ENCODE results near the gene HTRA3. TPM values are rescaled to one million over a fixed set of nuclear protein-coding genes. Genes with fewer than 3 reads are reported as not detected.

HTRA3 gene
- total RNA-seq, 1 experiment from 2014 or later: 2.3 TPM

DNA sequence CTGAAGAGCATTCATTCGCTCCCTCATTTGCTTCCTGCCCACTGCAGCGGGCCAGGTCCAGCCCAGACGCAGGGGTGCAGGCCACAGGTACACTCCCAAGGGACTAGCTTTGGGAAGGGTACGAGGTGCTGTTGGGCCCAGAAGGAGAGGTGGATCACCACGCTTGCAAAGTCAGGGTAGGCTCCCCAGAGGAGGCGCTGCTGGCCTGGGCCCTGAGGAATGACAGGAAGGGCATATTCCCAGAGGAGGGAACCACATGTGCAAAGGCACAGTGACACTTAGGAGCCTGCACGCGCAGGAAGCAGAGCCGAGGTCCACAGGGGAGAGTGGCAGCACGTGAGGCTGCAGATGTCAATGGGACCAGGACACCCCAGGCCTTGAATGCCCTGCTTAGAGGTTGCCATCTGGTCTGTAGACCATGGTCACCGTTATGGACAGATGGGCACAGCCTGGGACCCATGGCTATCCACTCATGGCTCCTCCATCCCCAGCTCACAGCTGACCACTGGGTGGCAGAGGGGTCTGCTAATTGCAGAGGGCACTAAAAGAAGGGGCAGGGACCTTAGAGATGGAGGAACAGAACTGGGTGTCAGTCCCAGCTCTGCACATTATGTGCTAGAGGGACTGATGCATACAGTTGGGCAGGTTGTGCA is 7.9 kb downstream of the HTRA3 start (continued):
- TF ChIP-seq TCF7 (CRISPR knock-in tag; IDR thresholded peaks at IDR 0.05; ENCODE audit: low read depth) (no peak), ZNF317 (CRISPR knock-in tag; IDR thresholded peaks at IDR 0.05; ENCODE audit: borderline replicate concordance, low read depth) (no peak), NR1H2 (CRISPR knock-in tag; IDR thresholded peaks at IDR 0.05) (no peak), MXD4 (CRISPR knock-in tag; IDR thresholded peaks at IDR 0.05; ENCODE audit: borderline replicate concordance) (no peak), ELF4 (CRISPR knock-in tag; IDR thresholded peaks at IDR 0.05; ENCODE audit: low read depth) (no peak), ETV6 (CRISPR knock-in tag; IDR thresholded peaks at IDR 0.05) (no peak), ZNF219 (CRISPR knock-in tag; IDR thresholded peaks at IDR 0.05; ENCODE audit: borderline replicate concordance) (no peak)
- TF ChIP-seq, protein P1, sequence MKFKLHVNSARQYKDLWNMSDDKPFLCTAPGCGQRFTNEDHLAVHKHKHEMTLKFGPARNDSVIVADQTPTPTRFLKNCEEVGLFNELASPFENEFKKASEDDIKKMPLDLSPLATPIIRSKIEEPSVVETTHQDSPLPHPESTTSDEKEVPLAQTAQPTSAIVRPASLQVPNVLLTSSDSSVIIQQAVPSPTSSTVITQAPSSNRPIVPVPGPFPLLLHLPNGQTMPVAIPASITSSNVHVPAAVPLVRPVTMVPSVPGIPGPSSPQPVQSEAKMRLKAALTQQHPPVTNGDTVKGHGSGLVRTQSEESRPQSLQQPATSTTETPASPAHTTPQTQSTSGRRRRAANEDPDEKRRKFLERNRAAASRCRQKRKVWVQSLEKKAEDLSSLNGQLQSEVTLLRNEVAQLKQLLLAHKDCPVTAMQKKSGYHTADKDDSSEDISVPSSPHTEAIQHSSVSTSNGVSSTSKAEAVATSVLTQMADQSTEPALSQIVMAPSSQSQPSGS (CRISPR knock-in tag; IDR thresholded peaks at IDR 0.05; ENCODE audit: borderline replicate concordance, low read depth): no peak
- TF ChIP-seq, protein P2, sequence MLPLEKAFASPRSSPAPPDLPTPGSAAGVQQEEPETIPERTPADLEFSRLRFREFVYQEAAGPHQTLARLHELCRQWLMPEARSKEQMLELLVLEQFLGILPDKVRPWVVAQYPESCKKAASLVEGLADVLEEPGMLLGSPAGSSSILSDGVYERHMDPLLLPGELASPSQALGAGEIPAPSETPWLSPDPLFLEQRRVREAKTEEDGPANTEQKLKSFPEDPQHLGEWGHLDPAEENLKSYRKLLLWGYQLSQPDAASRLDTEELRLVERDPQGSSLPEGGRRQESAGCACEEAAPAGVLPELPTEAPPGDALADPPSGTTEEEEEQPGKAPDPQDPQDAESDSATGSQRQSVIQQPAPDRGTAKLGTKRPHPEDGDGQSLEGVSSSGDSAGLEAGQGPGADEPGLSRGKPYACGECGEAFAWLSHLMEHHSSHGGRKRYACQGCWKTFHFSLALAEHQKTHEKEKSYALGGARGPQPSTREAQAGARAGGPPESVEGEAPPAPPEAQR (CRISPR knock-in tag; IDR thresholded peaks at IDR 0.05): no peak
- TF ChIP-seq, protein P3, sequence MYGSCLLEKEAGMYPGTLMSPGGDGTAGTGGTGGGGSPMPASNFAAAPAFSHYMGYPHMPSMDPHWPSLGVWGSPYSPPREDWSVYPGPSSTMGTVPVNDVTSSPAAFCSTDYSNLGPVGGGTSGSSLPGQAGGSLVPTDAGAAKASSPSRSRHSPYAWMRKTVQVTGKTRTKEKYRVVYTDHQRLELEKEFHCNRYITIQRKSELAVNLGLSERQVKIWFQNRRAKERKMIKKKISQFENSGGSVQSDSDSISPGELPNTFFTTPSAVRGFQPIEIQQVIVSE (CRISPR knock-in tag; IDR thresholded peaks at IDR 0.05; ENCODE audit: borderline replicate concordance): no peak
- TF ChIP-seq, protein P4, sequence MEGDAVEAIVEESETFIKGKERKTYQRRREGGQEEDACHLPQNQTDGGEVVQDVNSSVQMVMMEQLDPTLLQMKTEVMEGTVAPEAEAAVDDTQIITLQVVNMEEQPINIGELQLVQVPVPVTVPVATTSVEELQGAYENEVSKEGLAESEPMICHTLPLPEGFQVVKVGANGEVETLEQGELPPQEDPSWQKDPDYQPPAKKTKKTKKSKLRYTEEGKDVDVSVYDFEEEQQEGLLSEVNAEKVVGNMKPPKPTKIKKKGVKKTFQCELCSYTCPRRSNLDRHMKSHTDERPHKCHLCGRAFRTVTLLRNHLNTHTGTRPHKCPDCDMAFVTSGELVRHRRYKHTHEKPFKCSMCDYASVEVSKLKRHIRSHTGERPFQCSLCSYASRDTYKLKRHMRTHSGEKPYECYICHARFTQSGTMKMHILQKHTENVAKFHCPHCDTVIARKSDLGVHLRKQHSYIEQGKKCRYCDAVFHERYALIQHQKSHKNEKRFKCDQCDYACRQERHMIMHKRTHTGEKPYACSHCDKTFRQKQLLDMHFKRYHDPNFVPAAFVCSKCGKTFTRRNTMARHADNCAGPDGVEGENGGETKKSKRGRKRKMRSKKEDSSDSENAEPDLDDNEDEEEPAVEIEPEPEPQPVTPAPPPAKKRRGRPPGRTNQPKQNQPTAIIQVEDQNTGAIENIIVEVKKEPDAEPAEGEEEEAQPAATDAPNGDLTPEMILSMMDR (IDR thresholded peaks at IDR 0.05): no peak
- TF ChIP-seq, protein P5, sequence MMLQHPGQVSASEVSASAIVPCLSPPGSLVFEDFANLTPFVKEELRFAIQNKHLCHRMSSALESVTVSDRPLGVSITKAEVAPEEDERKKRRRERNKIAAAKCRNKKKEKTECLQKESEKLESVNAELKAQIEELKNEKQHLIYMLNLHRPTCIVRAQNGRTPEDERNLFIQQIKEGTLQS (CRISPR knock-in tag; conservative IDR thresholded peaks at IDR 0.05): no peak
- TF ChIP-seq, protein P6, sequence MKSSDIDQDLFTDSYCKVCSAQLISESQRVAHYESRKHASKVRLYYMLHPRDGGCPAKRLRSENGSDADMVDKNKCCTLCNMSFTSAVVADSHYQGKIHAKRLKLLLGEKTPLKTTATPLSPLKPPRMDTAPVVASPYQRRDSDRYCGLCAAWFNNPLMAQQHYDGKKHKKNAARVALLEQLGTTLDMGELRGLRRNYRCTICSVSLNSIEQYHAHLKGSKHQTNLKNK (CRISPR knock-in tag; IDR thresholded peaks at IDR 0.05): no peak
- TF ChIP-seq, protein P7, sequence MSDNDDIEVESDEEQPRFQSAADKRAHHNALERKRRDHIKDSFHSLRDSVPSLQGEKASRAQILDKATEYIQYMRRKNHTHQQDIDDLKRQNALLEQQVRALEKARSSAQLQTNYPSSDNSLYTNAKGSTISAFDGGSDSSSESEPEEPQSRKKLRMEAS (CRISPR knock-in tag; IDR thresholded peaks at IDR 0.05): no peak

DNA sequence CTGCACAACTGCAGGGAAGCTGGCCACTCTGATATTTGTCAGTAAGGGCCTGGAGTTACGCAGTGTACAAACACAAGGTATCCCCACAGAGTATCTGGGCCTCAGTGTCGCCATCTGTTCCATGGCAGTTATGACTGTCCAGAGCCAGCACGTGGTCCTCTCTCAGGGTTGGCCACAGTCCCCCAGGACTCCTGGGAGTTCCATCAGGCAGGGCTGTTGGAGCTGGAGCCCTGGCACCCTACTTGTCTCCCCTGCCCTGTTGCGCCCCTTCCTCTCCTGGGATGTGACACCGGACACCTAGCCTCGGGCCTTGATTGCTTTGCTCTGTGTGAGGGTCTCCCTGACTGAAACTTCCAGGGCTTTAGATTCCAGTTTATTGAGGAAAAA is 8.4 kb downstream of the HTRA3 start:
- Mint-ChIP-seq H3K36me3 (no peaks in the 10 kb centered on the region), H3K9me3 (no peaks in the 10 kb centered on the region), H3K4me3 (no peak overlapping the region), H3K4me1 (no peaks in the 10 kb centered on the region), H3K27me3 (ENCODE audit: low read depth) (no peaks in the 10 kb centered on the region), H3K27ac (no peak overlapping the region)
- ATAC-seq (no peak), DNase-seq (ENCODE audit: low spot score) (no peak)
- POLR2A ChIA-PET: no interaction called here
- CTCF ChIA-PET: no interaction called here
- TF ChIP-seq, protein P8, sequence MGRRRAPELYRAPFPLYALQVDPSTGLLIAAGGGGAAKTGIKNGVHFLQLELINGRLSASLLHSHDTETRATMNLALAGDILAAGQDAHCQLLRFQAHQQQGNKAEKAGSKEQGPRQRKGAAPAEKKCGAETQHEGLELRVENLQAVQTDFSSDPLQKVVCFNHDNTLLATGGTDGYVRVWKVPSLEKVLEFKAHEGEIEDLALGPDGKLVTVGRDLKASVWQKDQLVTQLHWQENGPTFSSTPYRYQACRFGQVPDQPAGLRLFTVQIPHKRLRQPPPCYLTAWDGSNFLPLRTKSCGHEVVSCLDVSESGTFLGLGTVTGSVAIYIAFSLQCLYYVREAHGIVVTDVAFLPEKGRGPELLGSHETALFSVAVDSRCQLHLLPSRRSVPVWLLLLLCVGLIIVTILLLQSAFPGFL (CRISPR knock-in tag; IDR thresholded peaks at IDR 0.05; ENCODE audit: borderline replicate concordance): no peak
- TF ChIP-seq TCF7 (CRISPR knock-in tag; IDR thresholded peaks at IDR 0.05; ENCODE audit: low read depth) (no peak), MYBL2 (CRISPR knock-in tag; IDR thresholded peaks at IDR 0.05) (no peak), ZNF317 (CRISPR knock-in tag; IDR thresholded peaks at IDR 0.05; ENCODE audit: borderline replicate concordance, low read depth) (no peak), ZNF121 (CRISPR knock-in tag; IDR thresholded peaks at IDR 0.05) (no peak), NR1H2 (CRISPR knock-in tag; IDR thresholded peaks at IDR 0.05) (no peak)
- TF ChIP-seq, protein P9, sequence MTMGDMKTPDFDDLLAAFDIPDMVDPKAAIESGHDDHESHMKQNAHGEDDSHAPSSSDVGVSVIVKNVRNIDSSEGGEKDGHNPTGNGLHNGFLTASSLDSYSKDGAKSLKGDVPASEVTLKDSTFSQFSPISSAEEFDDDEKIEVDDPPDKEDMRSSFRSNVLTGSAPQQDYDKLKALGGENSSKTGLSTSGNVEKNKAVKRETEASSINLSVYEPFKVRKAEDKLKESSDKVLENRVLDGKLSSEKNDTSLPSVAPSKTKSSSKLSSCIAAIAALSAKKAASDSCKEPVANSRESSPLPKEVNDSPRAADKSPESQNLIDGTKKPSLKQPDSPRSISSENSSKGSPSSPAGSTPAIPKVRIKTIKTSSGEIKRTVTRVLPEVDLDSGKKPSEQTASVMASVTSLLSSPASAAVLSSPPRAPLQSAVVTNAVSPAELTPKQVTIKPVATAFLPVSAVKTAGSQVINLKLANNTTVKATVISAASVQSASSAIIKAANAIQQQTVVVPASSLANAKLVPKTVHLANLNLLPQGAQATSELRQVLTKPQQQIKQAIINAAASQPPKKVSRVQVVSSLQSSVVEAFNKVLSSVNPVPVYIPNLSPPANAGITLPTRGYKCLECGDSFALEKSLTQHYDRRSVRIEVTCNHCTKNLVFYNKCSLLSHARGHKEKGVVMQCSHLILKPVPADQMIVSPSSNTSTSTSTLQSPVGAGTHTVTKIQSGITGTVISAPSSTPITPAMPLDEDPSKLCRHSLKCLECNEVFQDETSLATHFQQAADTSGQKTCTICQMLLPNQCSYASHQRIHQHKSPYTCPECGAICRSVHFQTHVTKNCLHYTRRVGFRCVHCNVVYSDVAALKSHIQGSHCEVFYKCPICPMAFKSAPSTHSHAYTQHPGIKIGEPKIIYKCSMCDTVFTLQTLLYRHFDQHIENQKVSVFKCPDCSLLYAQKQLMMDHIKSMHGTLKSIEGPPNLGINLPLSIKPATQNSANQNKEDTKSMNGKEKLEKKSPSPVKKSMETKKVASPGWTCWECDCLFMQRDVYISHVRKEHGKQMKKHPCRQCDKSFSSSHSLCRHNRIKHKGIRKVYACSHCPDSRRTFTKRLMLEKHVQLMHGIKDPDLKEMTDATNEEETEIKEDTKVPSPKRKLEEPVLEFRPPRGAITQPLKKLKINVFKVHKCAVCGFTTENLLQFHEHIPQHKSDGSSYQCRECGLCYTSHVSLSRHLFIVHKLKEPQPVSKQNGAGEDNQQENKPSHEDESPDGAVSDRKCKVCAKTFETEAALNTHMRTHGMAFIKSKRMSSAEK (CRISPR knock-in tag; IDR thresholded peaks at IDR 0.05; ENCODE audit: borderline replicate concordance): no peak
- TF ChIP-seq, protein P5 (CRISPR knock-in tag; conservative IDR thresholded peaks at IDR 0.05): no peak
- TF ChIP-seq, protein P10, sequence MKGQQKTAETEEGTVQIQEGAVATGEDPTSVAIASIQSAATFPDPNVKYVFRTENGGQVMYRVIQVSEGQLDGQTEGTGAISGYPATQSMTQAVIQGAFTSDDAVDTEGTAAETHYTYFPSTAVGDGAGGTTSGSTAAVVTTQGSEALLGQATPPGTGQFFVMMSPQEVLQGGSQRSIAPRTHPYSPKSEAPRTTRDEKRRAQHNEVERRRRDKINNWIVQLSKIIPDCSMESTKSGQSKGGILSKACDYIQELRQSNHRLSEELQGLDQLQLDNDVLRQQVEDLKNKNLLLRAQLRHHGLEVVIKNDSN (CRISPR knock-in tag; IDR thresholded peaks at IDR 0.05): no peak
